Upper lobe of right lung (tissue), 1 donor: ENCODE measurements around the gene SKAP2. TPM values are rescaled to one million over a fixed set of nuclear protein-coding genes. Genes with fewer than 3 reads are reported as not detected.

Experiments used
- ATAC-seq: fragments of 200-7000 bp; cut with Tn5 transposase; one replicate; pipeline ENCODE4 v1.9.1; 2020; ENCODE audit warnings: mild to moderate bottlenecking, moderate library complexity
- DNase-seq: peaks from one replicate; pipeline ENCODE4 v3.0.0-alpha.2; 2020
- H3K27ac ChIP-seq: fragments of 200-600 bp; one replicate; pipeline ENCODE4 v1.8.0; 2022
- H3K27me3 ChIP-seq: fragments of 200-600 bp; one replicate; pipeline ENCODE4 v1.8.0; 2022; ENCODE audit warnings: mild to moderate bottlenecking
- H3K36me3 ChIP-seq: fragments of 200-600 bp; one replicate; pipeline ENCODE4 v1.8.0; 2022
- H3K4me1 ChIP-seq: fragments of 200-600 bp; one replicate; pipeline ENCODE4 v1.8.0; 2022
- H3K4me3 ChIP-seq: fragments of 200-600 bp; one replicate; pipeline ENCODE4 v1.8.0; 2022; ENCODE audit warnings: mild to moderate bottlenecking
- H3K9me3 ChIP-seq: fragments of 200-600 bp; one replicate; pipeline ENCODE4 v1.8.0; 2022
- intact Hi-C: fragments of 100-400 bp; cut with DNase I; formaldehyde crosslinking; loops from one replicate; pipeline ENCODE4 v1.11.0; 2022
- total RNA-seq: library from RNA; stranded (reverse); fragmentation: NEBNext Ultra II Directional; extraction: Animal tissue kit (Norgen Biotek cat#: 25700); gene quantifications from one replicate; pipeline ENCODE4 v1.2.1, GENCODE V29; 2021
- TF ChIP-seq, protein P1 (sequence below): fragments of 200-600 bp; IDR thresholded peaks from one replicate; pipeline ENCODE4 v1.8.0; 2022; ENCODE audit warnings: antibody characterized with exemption
- donor health status: DM: no; HTN: yes; CAD: no; lungs with severe emphysema.

The SKAP2 gene
- total RNA-seq, 1 donor from 2014 or later = 59.1 TPM

DNA sequence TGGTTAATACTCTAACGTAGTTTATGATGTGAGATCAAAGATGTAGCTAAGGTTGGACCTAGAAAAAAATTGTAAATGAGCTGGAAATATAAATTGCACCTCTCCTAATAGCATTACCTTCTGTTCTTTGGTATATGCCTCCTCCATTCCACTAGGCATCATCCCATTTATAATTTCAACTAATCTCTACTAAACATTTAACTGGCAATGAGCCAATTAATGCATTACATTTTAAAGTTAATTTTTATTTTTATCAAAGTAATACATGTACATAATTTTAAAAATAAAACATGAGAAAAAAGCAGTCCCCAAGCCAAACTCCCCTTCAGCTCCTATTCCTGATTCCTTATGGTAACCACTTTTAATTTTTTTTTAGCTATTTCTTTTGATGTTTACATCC, 35.1 kb upstream of the SKAP2 start:
- intact Hi-C loops = no loop called here
- no peak overlapping the region for H3K4me3 ChIP-seq
- TF ChIP-seq, protein P1, sequence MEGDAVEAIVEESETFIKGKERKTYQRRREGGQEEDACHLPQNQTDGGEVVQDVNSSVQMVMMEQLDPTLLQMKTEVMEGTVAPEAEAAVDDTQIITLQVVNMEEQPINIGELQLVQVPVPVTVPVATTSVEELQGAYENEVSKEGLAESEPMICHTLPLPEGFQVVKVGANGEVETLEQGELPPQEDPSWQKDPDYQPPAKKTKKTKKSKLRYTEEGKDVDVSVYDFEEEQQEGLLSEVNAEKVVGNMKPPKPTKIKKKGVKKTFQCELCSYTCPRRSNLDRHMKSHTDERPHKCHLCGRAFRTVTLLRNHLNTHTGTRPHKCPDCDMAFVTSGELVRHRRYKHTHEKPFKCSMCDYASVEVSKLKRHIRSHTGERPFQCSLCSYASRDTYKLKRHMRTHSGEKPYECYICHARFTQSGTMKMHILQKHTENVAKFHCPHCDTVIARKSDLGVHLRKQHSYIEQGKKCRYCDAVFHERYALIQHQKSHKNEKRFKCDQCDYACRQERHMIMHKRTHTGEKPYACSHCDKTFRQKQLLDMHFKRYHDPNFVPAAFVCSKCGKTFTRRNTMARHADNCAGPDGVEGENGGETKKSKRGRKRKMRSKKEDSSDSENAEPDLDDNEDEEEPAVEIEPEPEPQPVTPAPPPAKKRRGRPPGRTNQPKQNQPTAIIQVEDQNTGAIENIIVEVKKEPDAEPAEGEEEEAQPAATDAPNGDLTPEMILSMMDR = no peak
- DNase-seq = no peak
- peaks cover 3% of the 10 kb centered on the region for H3K27me3 ChIP-seq
- no peak for ATAC-seq
- no peak overlapping the region for H3K27ac ChIP-seq
- H3K4me1 ChIP-seq = no peaks in the 10 kb centered on the region
- no peaks in the 10 kb centered on the region for H3K9me3 ChIP-seq
- H3K36me3 ChIP-seq = no peaks in the 10 kb centered on the region

DNA sequence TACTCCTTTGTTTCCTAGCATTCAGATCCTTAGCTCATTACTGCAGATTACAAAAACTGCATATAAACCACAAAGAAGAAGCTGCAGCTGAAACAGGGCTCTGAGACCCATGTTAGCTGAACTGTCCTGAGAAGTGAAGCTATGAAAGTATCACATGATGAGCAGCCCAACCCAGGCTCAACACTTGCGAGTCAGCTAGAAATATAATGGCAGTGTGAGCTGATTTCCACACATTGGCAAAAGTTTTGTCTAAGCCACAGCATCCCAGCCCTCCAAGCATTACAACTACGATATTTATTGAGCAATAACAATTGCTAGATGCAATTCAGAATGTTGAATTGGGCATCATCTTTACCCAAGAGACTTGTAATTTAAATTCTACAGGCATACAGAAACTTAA, 34.5 kb upstream of the SKAP2 start:
- intact Hi-C loops = no loop called here
- Histone ChIP-seq H3K4me1 (no peaks in the 10 kb centered on the region), H3K27me3 (peaks cover 3% of the 10 kb centered on the region), H3K27ac (no peak overlapping the region), H3K4me3 (no peak overlapping the region), H3K36me3 (no peaks in the 10 kb centered on the region), H3K9me3 (no peaks in the 10 kb centered on the region)
- ATAC-seq = no peak
- no peak for DNase-seq
- TF ChIP-seq, protein P1 = no peak

DNA sequence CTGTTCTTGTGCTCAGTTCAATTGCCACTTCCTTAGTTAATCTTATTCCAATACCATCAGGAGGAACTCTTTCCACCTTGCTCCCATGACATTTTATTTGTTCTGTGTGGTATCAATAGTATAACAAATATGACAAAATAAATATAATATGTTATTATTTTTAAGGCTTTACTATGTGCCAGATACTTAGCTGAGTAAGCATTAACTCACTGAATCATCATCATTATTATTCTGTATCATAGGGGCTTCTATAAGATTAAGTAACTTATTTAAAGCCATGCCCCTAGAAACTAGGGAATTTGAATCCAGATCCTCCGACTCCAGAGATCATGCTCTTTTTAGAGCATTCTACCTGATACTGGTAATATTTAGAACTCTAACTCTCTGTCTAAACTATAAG, 33.5 kb upstream of the SKAP2 start:
- H3K27ac ChIP-seq = no peak overlapping the region
- DNase-seq = no peak
- intact Hi-C loops = no loop called here
- no peaks in the 10 kb centered on the region for H3K36me3 ChIP-seq
- TF ChIP-seq, protein P1 = no peak
- ATAC-seq = no peak
- no peak overlapping the region for H3K4me3 ChIP-seq
- H3K4me1 ChIP-seq = no peaks in the 10 kb centered on the region
- peaks cover 3% of the 10 kb centered on the region for H3K27me3 ChIP-seq
- H3K9me3 ChIP-seq = no peaks in the 10 kb centered on the region

DNA sequence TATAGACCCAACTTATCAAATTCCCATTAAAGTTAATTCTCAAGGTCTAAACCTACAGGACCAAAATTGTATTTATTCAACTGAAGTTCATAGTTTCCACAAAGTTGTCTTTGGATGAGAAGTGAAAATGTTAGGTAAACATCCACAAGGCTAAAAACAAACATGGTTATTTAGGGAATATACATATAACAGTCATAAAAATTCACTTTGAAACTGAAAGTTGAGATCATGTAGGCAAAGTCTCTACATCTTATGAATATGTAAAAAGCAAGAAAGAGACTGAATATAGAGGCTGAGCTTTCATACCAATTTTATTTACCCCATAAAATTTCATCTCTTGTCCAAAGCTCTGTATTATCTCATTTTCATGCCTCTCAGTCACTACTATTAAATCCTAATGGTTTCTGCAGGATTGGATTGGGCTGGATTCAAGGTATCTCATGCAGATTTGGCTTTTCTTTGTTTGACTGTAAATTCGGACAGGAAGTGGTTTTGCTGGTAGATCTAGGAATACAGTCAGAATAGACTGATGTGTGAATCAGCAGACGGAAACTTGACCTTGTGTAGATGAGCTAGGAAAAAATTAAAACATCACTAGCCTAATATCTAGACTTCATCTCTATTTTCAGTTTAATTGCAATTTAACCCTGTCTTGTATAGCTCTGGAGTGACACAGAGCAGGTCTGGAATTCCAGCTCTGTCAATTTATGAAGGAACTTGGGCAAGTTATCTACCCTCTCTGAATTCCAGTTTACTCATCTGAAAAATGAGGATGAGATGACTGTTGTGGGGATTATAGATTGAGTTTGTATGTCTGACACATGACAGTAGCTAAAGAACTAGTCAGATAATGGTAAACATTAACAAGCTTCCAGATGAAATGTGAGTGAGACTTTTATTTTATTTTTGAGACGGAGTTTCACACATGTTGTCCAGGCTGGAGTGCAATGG, 27.3 kb upstream of the SKAP2 start:
- H3K4me3 ChIP-seq = no peak overlapping the region
- no peaks in the 10 kb centered on the region for H3K36me3 ChIP-seq
- ATAC-seq (no peak), DNase-seq (no peak)
- no peaks in the 10 kb centered on the region for H3K9me3 ChIP-seq
- intact Hi-C loops = no loop called here
- no peak overlapping the region for H3K27ac ChIP-seq
- TF ChIP-seq, protein P1 = no peak
- no peaks in the 10 kb centered on the region for H3K4me1 ChIP-seq
- H3K27me3 ChIP-seq = no peaks in the 10 kb centered on the region

DNA sequence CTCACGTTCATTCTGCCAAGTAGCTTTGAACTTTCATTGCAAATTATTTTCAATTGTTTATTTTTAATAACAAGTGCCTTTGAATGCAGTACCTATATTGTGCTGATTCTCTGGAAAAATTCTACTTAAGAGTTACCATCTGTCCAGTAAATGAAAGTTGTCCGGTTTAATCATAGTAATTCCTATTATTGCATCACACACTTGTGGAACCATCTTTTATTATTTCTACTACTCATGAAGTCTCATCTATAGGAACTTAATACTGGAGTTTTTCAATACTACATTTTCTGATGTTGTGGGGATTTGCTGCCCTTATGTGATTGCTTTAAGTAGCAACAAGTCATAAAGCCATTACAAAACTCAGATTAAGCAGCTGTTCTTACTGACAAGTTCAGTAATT, 16.5 kb upstream of the SKAP2 start:
- DNase-seq (no peak), ATAC-seq (no peak)
- peaks cover 4% of the 10 kb centered on the region for H3K9me3 ChIP-seq
- H3K27me3 ChIP-seq = no peaks in the 10 kb centered on the region
- TF ChIP-seq, protein P1 = no peak
- intact Hi-C loops = no loop called here
- no peaks in the 10 kb centered on the region for H3K4me1 ChIP-seq
- no peaks in the 10 kb centered on the region for H3K36me3 ChIP-seq
- H3K27ac ChIP-seq = no peak overlapping the region
- H3K4me3 ChIP-seq = no peak overlapping the region
